ENCODE data around the gene CHD9. TPM values are rescaled to one million over a fixed set of nuclear protein-coding genes. Genes with fewer than 3 reads are reported as not detected.

CHD9 gene
- total and polyA plus RNA-seq, 9 of the 15 experiments (the other 6 are each of a cell fraction or from before 2014, with no cell fraction given), result 29.0 to 69.3 (median 40.6) TPM

DNA sequence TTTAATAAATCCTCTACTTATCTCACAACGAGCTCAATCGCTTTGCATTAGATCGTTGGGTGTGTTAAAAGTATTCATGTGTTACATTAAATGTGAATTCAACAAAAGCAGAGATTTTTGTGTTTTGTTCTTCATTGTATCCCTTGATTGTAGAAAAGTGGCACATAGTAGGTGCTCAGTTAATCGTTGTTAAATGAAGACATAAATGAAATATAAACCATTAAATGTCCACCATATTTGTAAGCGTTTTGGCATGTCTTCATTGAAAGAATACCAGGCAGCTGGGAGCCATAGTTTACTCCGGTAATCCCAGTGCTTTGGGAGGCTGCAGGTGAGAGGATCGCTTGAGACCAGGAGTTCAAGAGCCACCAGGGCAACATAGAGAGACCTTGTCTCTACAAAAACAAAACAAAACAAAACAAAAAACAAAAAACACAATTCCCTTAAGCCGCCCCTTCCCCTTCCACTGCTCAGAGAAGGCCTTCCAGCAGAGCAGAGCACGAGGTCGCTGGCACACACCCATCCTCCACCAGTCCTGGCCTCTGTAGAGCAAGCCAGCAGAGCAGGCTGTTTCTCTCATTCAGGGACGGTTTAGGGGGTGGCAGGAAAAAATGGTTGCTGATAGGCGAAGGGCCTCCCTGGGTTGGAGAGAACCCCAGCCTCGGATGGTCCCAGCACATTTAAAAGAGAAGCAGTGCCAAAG is 673 bp upstream of the CHD9 start (continued):
- TF ChIP-seq, protein P1, sequence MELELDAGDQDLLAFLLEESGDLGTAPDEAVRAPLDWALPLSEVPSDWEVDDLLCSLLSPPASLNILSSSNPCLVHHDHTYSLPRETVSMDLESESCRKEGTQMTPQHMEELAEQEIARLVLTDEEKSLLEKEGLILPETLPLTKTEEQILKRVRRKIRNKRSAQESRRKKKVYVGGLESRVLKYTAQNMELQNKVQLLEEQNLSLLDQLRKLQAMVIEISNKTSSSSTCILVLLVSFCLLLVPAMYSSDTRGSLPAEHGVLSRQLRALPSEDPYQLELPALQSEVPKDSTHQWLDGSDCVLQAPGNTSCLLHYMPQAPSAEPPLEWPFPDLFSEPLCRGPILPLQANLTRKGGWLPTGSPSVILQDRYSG (tag; conservative IDR thresholded peaks at IDR 0.05; ENCODE audit: low read depth), result 0 out of 2 replicates have a peak, but pooled peaks have one; percentile 32
- TF ChIP-seq ZNF695 (CRISPR knock-in tag; IDR thresholded peaks at IDR 0.05), result no peak
- TF ChIP-seq FOXM1 (IDR thresholded peaks at IDR 0.05; ENCODE audit: low read depth), result no peak
- TF ChIP-seq FOXM1 (CRISPR knock-in tag; IDR thresholded peaks at IDR 0.05; ENCODE audit: low read depth), result no peak
- TF ChIP-seq SUPT5H (IDR thresholded peaks at IDR 0.05), result no peak
- no peak for TF ChIP-seq JUN (IDR thresholded peaks at IDR 0.05; ENCODE audit: borderline replicate concordance, low read depth, low read length)
- no peak for TF ChIP-seq JUN (CRISPR knock-in tag; IDR thresholded peaks at IDR 0.05; ENCODE audit: borderline replicate concordance)
- no peak for TF ChIP-seq NFATC3 (IDR thresholded peaks at IDR 0.05)
- TF ChIP-seq TBL1XR1 (IDR thresholded peaks at IDR 0.05; ENCODE audit: low read length in 2 of 2), result no peak
- no peak for TF ChIP-seq NR4A1 (CRISPR knock-in tag; IDR thresholded peaks at IDR 0.05)
- 0 out of 2 replicates have a peak, but pooled peaks have one; percentile 33 for TF ChIP-seq NR4A1 (tag; IDR thresholded peaks at IDR 0.05)
- TF ChIP-seq MAZ (CRISPR knock-in tag; conservative IDR thresholded peaks at IDR 0.05 in 1 of 2, IDR thresholded peaks at IDR 0.05 in 1 of 2), result no peak
- TF ChIP-seq POLR2AphosphoS5 (IDR thresholded peaks at IDR 0.05; ENCODE audit: control insufficient read depth, insufficient read depth, low read depth, low read length), result no peak
- no peak for TF ChIP-seq CBX3 (IDR thresholded peaks at IDR 0.05; ENCODE audit: borderline replicate concordance in 1 of 2, low read length in 2 of 2)
- TF ChIP-seq HDAC3 (IDR thresholded peaks at IDR 0.05; ENCODE audit: borderline replicate concordance, partially characterized antibody), result no peak
- TF ChIP-seq, protein P2, sequence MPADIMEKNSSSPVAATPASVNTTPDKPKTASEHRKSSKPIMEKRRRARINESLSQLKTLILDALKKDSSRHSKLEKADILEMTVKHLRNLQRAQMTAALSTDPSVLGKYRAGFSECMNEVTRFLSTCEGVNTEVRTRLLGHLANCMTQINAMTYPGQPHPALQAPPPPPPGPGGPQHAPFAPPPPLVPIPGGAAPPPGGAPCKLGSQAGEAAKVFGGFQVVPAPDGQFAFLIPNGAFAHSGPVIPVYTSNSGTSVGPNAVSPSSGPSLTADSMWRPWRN (IDR thresholded peaks at IDR 0.05; ENCODE audit: low read depth), result no peak
- TF ChIP-seq YY1 (IDR thresholded peaks at IDR 0.05; ENCODE audit: borderline replicate concordance in 1 of 3, control insufficient read depth in 1 of 3, extremely low read depth in 1 of 3, insufficient read depth in 3 of 3, insufficient read length in 1 of 3, insufficient replicate concordance in 2 of 3, low read depth in 1 of 3, low read length in 2 of 3), result no peak
- no peak for TF ChIP-seq TRIM24 (IDR thresholded peaks at IDR 0.05)
- no peak for TF ChIP-seq MAFG (tag; conservative IDR thresholded peaks at IDR 0.05)
- no peak for TF ChIP-seq RBBP5 (IDR thresholded peaks at IDR 0.05; ENCODE audit: borderline replicate concordance, insufficient read depth, low read length, poor library complexity, severe bottlenecking)
- TF ChIP-seq, protein P3, sequence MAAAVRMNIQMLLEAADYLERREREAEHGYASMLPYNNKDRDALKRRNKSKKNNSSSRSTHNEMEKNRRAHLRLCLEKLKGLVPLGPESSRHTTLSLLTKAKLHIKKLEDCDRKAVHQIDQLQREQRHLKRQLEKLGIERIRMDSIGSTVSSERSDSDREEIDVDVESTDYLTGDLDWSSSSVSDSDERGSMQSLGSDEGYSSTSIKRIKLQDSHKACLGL (CRISPR knock-in tag; IDR thresholded peaks at IDR 0.05; ENCODE audit: borderline replicate concordance, poor library complexity, severe bottlenecking), result no peak
- TF ChIP-seq HLTF (IDR thresholded peaks at IDR 0.05), result no peak
- TF ChIP-seq POLR2AphosphoS2 (IDR thresholded peaks at IDR 0.05; ENCODE audit: low read length), result no peak
- no peak for TF ChIP-seq ZNF57 (CRISPR knock-in tag; IDR thresholded peaks at IDR 0.05)
- TF ChIP-seq ZNF589 (CRISPR knock-in tag; IDR thresholded peaks at IDR 0.05; ENCODE audit: low read depth), result peak; percentile 70
- no peak for TF ChIP-seq ZNF408 (CRISPR knock-in tag; IDR thresholded peaks at IDR 0.05; ENCODE audit: low read depth)
